Osteocyte (in vitro differentiated cells): ENCODE data around the gene CLDN25. TPM values are rescaled to one million over a fixed set of nuclear protein-coding genes. Genes with fewer than 3 reads are reported as not detected.
A peak's percentile ranks its signal among the peaks of the same experiment; 100 is the strongest.
"Not testable (repeated sequence)": the region's sequence is repeated elsewhere in the genome, so short reads cannot be mapped to it uniquely, and the experiment has no call there.

Experiments
- DNase-seq: peaks from one replicate; pipeline ENCODE4 v3.0.0; 2021; ENCODE audit warnings: mixed read lengths; ENCODE audit not compliant: unreplicated experiment; ENCODE audit errors: extremely low spot score
- H3K27ac Mint-ChIP-seq: one replicate; pipeline ENCODE4 v1.8.0; 2021; ENCODE audit warnings: mild to moderate bottlenecking, mixed read lengths; ENCODE audit not compliant: unreplicated experiment
- H3K27me3 Mint-ChIP-seq: one replicate; pipeline ENCODE4 v1.8.0; 2021; ENCODE audit warnings: mixed read lengths; ENCODE audit not compliant: unreplicated experiment
- H3K36me3 Mint-ChIP-seq: one replicate; pipeline ENCODE4 v1.8.0; 2021; ENCODE audit warnings: mixed read lengths; ENCODE audit not compliant: unreplicated experiment
- H3K4me1 Mint-ChIP-seq: one replicate; pipeline ENCODE4 v1.8.0; 2021; ENCODE audit warnings: mixed read lengths; ENCODE audit not compliant: unreplicated experiment
- H3K4me3 Mint-ChIP-seq: one replicate; pipeline ENCODE4 v1.8.0; 2021; ENCODE audit warnings: mild to moderate bottlenecking, moderate library complexity, mixed read lengths; ENCODE audit not compliant: unreplicated experiment
- H3K9me3 Mint-ChIP-seq: one replicate; pipeline ENCODE4 v1.8.0; 2021; ENCODE audit warnings: mixed read lengths; ENCODE audit not compliant: unreplicated experiment
- total RNA-seq: library from RNA; stranded (reverse); gene quantifications from 2 replicates; pipeline ENCODE4 v1.2.1, GENCODE V29; 2021
- TF ChIP-seq, protein P1 (sequence below): fragments of 200-600 bp; sonication (generic); IDR thresholded peaks from 2 replicates; pipeline ENCODE4 v1.5.0; 2021; ENCODE audit warnings: antibody characterized with exemption, mild to moderate bottlenecking, moderate library complexity

CLDN25 gene
- total RNA-seq, 1 donor from 2014 or later, result not detected

DNA sequence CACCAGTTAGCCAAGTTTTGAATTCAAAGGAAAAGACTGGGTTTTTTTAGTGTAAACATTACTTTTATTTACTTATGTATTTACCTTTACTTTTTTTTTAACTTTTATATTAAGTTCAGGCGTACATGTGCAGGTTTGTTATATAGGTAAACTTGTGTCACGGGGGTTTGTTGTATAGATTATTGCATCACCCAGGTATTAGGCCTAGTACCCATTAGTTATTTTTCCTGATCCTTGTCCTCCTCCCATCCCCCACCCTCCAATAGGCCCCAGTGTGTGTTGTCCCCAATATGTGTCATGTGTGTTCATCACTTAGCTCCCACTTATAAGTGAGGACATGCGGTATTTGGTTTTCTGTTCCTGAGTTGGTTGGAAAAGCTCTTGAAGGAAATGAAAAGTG lies 26.7 kb upstream of the CLDN25 start:
- H3K4me3 Mint-ChIP-seq, result no peak overlapping the region
- TF ChIP-seq, protein P1, sequence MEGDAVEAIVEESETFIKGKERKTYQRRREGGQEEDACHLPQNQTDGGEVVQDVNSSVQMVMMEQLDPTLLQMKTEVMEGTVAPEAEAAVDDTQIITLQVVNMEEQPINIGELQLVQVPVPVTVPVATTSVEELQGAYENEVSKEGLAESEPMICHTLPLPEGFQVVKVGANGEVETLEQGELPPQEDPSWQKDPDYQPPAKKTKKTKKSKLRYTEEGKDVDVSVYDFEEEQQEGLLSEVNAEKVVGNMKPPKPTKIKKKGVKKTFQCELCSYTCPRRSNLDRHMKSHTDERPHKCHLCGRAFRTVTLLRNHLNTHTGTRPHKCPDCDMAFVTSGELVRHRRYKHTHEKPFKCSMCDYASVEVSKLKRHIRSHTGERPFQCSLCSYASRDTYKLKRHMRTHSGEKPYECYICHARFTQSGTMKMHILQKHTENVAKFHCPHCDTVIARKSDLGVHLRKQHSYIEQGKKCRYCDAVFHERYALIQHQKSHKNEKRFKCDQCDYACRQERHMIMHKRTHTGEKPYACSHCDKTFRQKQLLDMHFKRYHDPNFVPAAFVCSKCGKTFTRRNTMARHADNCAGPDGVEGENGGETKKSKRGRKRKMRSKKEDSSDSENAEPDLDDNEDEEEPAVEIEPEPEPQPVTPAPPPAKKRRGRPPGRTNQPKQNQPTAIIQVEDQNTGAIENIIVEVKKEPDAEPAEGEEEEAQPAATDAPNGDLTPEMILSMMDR, result no peak

DNA sequence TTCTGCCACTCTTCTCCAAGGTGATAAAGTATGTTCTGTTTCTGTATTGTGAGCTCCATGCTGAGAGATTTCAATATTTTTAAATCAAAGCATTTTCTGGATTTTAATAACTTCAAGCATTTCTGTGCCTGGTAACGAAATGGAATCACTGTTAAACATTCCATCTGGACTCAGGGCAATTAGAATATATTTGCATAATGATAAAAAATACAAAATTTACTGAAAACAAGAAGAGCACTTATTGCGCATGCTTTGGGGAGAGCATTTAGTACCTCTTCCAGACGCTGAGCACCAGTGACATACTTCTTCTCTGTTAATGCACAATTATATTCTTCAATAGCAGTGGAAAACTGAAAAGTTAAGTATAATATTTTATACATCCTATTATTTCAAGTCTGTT lies 19.4 kb upstream of the CLDN25 start:
- TF ChIP-seq, protein P1, result no peak
- Mint-ChIP-seq H3K27ac (no peak overlapping the region), H3K4me3 (no peak overlapping the region), H3K36me3 (peaks cover 41% of the 10 kb centered on the region), H3K9me3 (peaks cover 6% of the 10 kb centered on the region), H3K27me3 (no peaks in the 10 kb centered on the region), H3K4me1 (no peaks in the 10 kb centered on the region)
- no peak for DNase-seq

More for the DNA sequence above, 26.7 kb upstream of the CLDN25 start:
- Mint-ChIP-seq H3K27ac (no peak overlapping the region), H3K27me3 (no peaks in the 10 kb centered on the region), H3K36me3 (peaks cover 18% of the 10 kb centered on the region), H3K4me1 (no peaks in the 10 kb centered on the region), H3K9me3 (peaks cover 7% of the 10 kb centered on the region)
- no peak for DNase-seq

DNA sequence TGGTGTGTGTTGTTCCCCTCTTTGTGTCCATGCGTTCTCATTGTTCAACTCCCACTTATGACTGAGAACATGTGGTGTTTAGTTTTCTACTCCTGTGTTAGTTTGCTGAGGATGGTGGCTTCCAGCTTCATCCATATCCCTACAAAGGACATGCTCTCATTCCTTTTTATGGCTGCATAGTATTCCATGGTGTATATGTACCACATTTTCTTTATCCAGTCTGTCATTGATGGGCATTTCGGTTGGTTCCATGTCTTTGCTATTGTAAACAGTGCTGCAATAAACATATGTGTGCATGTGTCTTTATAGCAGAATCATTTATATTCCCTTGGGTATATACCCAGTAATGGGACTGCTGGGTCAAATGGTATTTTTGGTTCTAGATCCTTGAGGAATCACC lies 16.6 kb upstream of the CLDN25 start:
- H3K9me3 Mint-ChIP-seq, H3K4me1 Mint-ChIP-seq, DNase-seq, H3K27ac Mint-ChIP-seq, H3K4me3 Mint-ChIP-seq, H3K27me3 Mint-ChIP-seq: not testable (repeated sequence)
- H3K36me3 Mint-ChIP-seq, result peaks cover 35% of the 10 kb centered on the region

DNA sequence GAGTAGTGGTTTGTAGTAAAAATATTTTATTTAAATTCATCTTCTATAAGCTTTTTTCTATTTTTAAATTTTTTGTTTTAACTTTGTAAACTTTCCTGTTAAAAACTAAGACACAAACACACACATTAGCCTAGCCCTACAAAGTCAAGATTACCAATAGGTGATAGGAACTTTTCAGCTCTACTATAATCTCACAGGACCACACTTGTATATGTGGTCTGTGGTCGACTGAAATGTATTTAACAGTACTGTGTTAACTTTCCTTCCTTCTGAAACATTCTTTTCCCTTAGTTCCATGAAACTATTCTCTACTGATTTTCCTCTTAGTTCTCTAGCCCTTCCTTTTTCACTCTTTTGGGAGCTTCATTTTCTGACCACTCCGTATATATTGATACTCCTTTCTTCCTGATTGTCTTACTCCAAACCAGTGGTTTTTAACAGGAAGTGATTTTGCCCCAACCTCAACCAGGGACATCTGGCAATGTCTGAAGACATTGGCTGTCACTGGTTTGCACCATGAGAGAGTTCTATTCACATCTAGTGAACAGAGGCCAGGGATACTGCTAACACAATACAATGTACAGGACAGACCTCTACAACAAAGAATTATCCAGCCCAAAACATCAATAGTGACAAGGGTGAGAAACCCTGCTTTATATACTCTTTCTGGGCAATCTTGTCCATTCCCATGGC lies 14.9 kb upstream of the CLDN25 start:
- no peaks in the 10 kb centered on the region for H3K4me1 Mint-ChIP-seq
- TF ChIP-seq, protein P1, result no peak
- peaks cover 3% of the 10 kb centered on the region for H3K9me3 Mint-ChIP-seq
- no peak overlapping the region for H3K27ac Mint-ChIP-seq
- H3K27me3 Mint-ChIP-seq, result no peaks in the 10 kb centered on the region
- DNase-seq, result no peak
- H3K4me3 Mint-ChIP-seq, result no peak overlapping the region
- H3K36me3 Mint-ChIP-seq, result peaks cover 31% of the 10 kb centered on the region

DNA sequence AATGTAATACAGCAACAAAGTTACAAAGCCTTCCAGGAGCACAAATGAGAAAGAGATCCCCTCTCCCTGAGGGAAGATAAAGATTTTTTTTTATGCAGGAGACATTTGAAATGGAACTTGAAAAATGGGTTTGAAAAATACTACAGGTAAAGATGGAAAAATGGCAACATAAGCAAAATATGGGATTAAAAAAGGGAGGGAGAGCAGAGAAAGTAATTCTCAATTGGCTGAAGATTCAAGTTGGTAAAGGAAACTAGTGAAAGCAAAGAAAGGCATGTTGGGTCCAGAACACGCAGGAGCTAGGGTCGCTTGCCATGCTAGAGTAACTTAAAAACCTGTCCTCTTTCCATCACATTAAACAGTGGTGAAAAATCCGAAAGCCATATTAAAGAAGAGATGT lies 7.6 kb upstream of the CLDN25 start:
- no peak for DNase-seq
- TF ChIP-seq, protein P1, result no peak
- no peak overlapping the region for H3K27ac Mint-ChIP-seq
- no peaks in the 10 kb centered on the region for H3K9me3 Mint-ChIP-seq
- H3K4me3 Mint-ChIP-seq, result peak overlapping the region; percentile 100
- H3K36me3 Mint-ChIP-seq, result peaks cover 13% of the 10 kb centered on the region
- peaks cover 18% of the 10 kb centered on the region for H3K4me1 Mint-ChIP-seq
- peaks cover 26% of the 10 kb centered on the region for H3K27me3 Mint-ChIP-seq
